B cell (primary cell): Measurements from ENCODE around the gene CACNA2D3. TPM values are rescaled to one million over a fixed set of nuclear protein-coding genes. Genes with fewer than 3 reads are reported as not detected.

ENCODE experiments used
- ATAC-seq: fragments of 200-7000 bp; cut with Tn5 transposase; one replicate; pipeline ENCODE4 v1.10.0; 2021; ENCODE audit warnings: low read depth, mild to moderate bottlenecking, moderate number of reproducible peaks, moderate library complexity
- CTCF ChIA-PET: fragments of 350-600 bp; sonication (Branson Sonifier 250); formaldehyde crosslinking; loops from one replicate; lab custom pipeline; 2021; ENCODE audit warnings: antibody characterized with exemption, inconsistent platforms; lab: Charles Lee
- POLR2A ChIA-PET: fragments of 350-600 bp; sonication (Branson Sonifier 250); formaldehyde crosslinking; loops from one replicate; lab custom pipeline; 2021; ENCODE audit warnings: antibody characterized with exemption; lab: Charles Lee
- DNase-seq: peaks from one replicate; pipeline ENCODE4 v3.0.0; 2013
- H2AFZ ChIP-seq: 2 replicates; pipeline ENCODE4 v1.6.1; 2012; ENCODE audit warnings: mild to moderate bottlenecking, low read depth, low read length; ENCODE audit not compliant: insufficient read depth, poor library complexity, severe bottlenecking
- H3K27ac ChIP-seq, 2 donors: 1 replicate in 1 of 2; 2 replicates in 1 of 2; pipeline ENCODE4 v1.5.1; 2012 to 2013; ENCODE audit warnings: low read length in 2 of 2, mild to moderate bottlenecking in 2 of 2, moderate library complexity in 1 of 2
- H3K27me3 ChIP-seq, 4 experiments: fragments of 200-600 bp in 1 of 4; sonication (generic) in 1 of 4; replicated peaks in 1 of 4; 1 replicate in 2 of 4; 2 replicates in 2 of 4; pipeline versions ENCODE4 v1.6.1 to v1.7.0; 2013 to 2016; ENCODE audit warnings: low read length in 3 of 4, mild to moderate bottlenecking in 2 of 4, mixed read lengths in 1 of 4, moderate library complexity in 1 of 4; ENCODE audit not compliant: insufficient read depth in 4 of 4, control insufficient read depth in 3 of 4; ENCODE audit errors: control extremely low read depth in 1 of 4
- H3K36me3 ChIP-seq, 2 experiments: replicated peaks in 1 of 2; 1 replicate in 1 of 2; 2 replicates in 1 of 2; pipeline versions ENCODE4 v1.6.1 to v1.7.1; 2013; ENCODE audit warnings: low read length in 1 of 2; ENCODE audit not compliant: insufficient read depth in 2 of 2, control insufficient read depth in 1 of 2; ENCODE audit errors: control extremely low read depth in 1 of 2, extremely low read depth in 1 of 2
- H3K4me1 ChIP-seq, 2 donors: fragments of 200-600 bp in 1 of 2; sonication (generic) in 1 of 2; 1 replicate in 1 of 2; 2 replicates in 1 of 2; pipeline versions ENCODE4 v1.5.1 to v1.6.1; 2013 to 2017; ENCODE audit warnings: low read length in 2 of 2; ENCODE audit not compliant: control insufficient read depth in 2 of 2, insufficient read depth in 2 of 2
- H3K4me2 ChIP-seq: replicated peaks from 2 replicates; pipeline ENCODE3; 2012; ENCODE audit warnings: mild to moderate bottlenecking, low read depth, low read length; ENCODE audit not compliant: poor library complexity, severe bottlenecking
- H3K4me3 ChIP-seq, 5 experiments: fragments of 200-600 bp in 1 of 5; sonication (generic) in 1 of 5; 1 replicate in 3 of 5; 2 replicates in 2 of 5; pipeline versions ENCODE4 v1.5.1 to v1.7.0; 2011 to 2016; ENCODE audit warnings: low read length in 4 of 5, mild to moderate bottlenecking in 4 of 5, low read depth in 2 of 5, control low read depth in 1 of 5, moderate library complexity in 1 of 5; ENCODE audit not compliant: insufficient read depth in 1 of 5; ENCODE audit errors: control extremely low read depth in 1 of 5, extremely low read depth in 1 of 5
- H3K79me2 ChIP-seq: fragments of 200-600 bp; sonication (generic); one replicate; pipeline ENCODE4 v1.6.0; 2016; ENCODE audit warnings: low read length; ENCODE audit not compliant: control insufficient read depth, insufficient read depth
- H3K9ac ChIP-seq: fragments of 200-600 bp; sonication (generic); 2 replicates; pipeline ENCODE4 v1.6.1; 2017; ENCODE audit warnings: mild to moderate bottlenecking, low read length, moderate library complexity
- H3K9me3 ChIP-seq, 3 donors: one replicate each; pipeline versions ENCODE4 v1.6.1 to v1.7.1; 2013; ENCODE audit warnings: low read length in 2 of 3; ENCODE audit not compliant: control insufficient read depth in 2 of 3, insufficient read depth in 1 of 3; ENCODE audit errors: control extremely low read depth in 1 of 3
- H4K20me1 ChIP-seq: 2 replicates; pipeline ENCODE4 v1.6.0; 2012; ENCODE audit warnings: mild to moderate bottlenecking, low read length; ENCODE audit not compliant: insufficient read depth, control insufficient read depth, poor library complexity, severe bottlenecking
- H3K27ac Mint-ChIP-seq: one replicate; pipeline ENCODE4 v1.8.0; 2021; ENCODE audit warnings: mixed read lengths
- H3K27me3 Mint-ChIP-seq: one replicate; pipeline ENCODE4 v1.8.0; 2021; ENCODE audit warnings: mixed read lengths
- H3K4me1 Mint-ChIP-seq: one replicate; pipeline ENCODE4 v1.8.0; 2021; ENCODE audit warnings: mixed read lengths
- H3K4me3 Mint-ChIP-seq: one replicate; pipeline ENCODE4 v1.8.0; 2021; ENCODE audit warnings: mixed read lengths
- H3K9me3 Mint-ChIP-seq: one replicate; pipeline ENCODE4 v1.8.0; 2022; ENCODE audit warnings: mixed read lengths; ENCODE audit not compliant: insufficient read depth
- CTCF ChIP-seq: fragments of 200-600 bp; IDR thresholded peaks from one replicate; pipeline ENCODE4 v1.8.0; 2022; ENCODE audit warnings: antibody characterized with exemption, mild to moderate bottlenecking
- EZH2 ChIP-seq: IDR thresholded peaks from 2 replicates; pipeline ENCODE4 v1.6.1; 2012; ENCODE audit warnings: borderline replicate concordance, low read depth, mild to moderate bottlenecking, moderate library complexity, low read length; ENCODE audit not compliant: insufficient read depth, poor library complexity, severe bottlenecking
- WGBS: methylation state at CpG from one replicate; pipeline ENCODE4 v1.1.5; 2013; ENCODE audit warnings: missing lambda C conversion rate; ENCODE audit not compliant: insufficient coverage; 5-methylcytosine and 5-hydroxymethylcytosine counted together
- intact Hi-C: fragments of 100-400 bp; cut with micrococcal nuclease; formaldehyde crosslinking; loops from one replicate; pipeline ENCODE4 v1.10.0; 2022
- polyA plus RNA-seq: library from polyadenylated mRNA; depleted of rRNA; stranded (reverse); fragments of >200 nt; gene quantifications from 2 replicates; pipeline ENCODE4 v1.2.3, GENCODE V29; 2012
- total RNA-seq, 2 donors: library from RNA; stranded (reverse); fragments of 120-200 nt in 1 of 2; gene quantifications; 1 replicate in 1 of 2; 2 replicates in 1 of 2; pipeline versions ENCODE4 v1.2.3 to v1.2.4, GENCODE V29; 2013 to 2022

The CACNA2D3 gene
- total and polyA plus RNA-seq, 2 donors (not counting 1 experiment from before 2014, with no cell fraction given) = not detected

GRCh38 chr3:54849360-54849759 is 727.0 kb downstream of the CACNA2D3 start:
- no peak overlapping the region for H3K4me2 ChIP-seq
- CTCF ChIA-PET = no interaction called here
- Mint-ChIP-seq H3K4me1 (no peaks in the 10 kb centered on the region), H3K4me3 (no peak overlapping the region), H3K9me3 (no peaks in the 10 kb centered on the region), H3K27ac (no peak overlapping the region), H3K27me3 (peaks cover 6% of the 10 kb centered on the region)
- no peak overlapping the region for H2AFZ ChIP-seq
- H3K27me3 ChIP-seq = no peaks in the 10 kb centered on the region
- WGBS = no CpG with 5 or more reads among the region's 4 CpGs
- no peaks in the 10 kb centered on the region for H4K20me1 ChIP-seq
- no peaks in the 10 kb centered on the region for H3K79me2 ChIP-seq
- no peak overlapping the region for H3K4me3 ChIP-seq
- ATAC-seq = no peak
- no peaks in the 10 kb centered on the region for H3K9me3 ChIP-seq
- TF ChIP-seq EZH2 (no peak), CTCF (no peak)
- no peak for DNase-seq
- POLR2A ChIA-PET = no interaction called here
- intact Hi-C loops = no loop called here
- no peak overlapping the region for H3K27ac ChIP-seq
- no peak overlapping the region for H3K9ac ChIP-seq
- no peaks in the 10 kb centered on the region for H3K4me1 ChIP-seq
- no peaks in the 10 kb centered on the region for H3K36me3 ChIP-seq

GRCh38 chr3:54850484-54851018 is 728.2 kb downstream of the CACNA2D3 start:
- intact Hi-C loops = no loop called here
- no peak overlapping the region for H3K9ac ChIP-seq
- no peak overlapping the region for H2AFZ ChIP-seq
- DNase-seq = no peak
- H4K20me1 ChIP-seq = no peaks in the 10 kb centered on the region
- TF ChIP-seq EZH2 = no peak
- no peak for TF ChIP-seq CTCF
- H3K9me3 ChIP-seq = no peaks in the 10 kb centered on the region
- WGBS = no CpG with 5 or more reads among the region's 2 CpGs
- no peak overlapping the region for H3K4me3 ChIP-seq
- Mint-ChIP-seq H3K9me3 (no peaks in the 10 kb centered on the region), H3K27ac (no peak overlapping the region), H3K27me3 (peaks cover 10% of the 10 kb centered on the region), H3K4me1 (no peaks in the 10 kb centered on the region), H3K4me3 (no peak overlapping the region)
- CTCF ChIA-PET = no interaction called here
- H3K27ac ChIP-seq = no peak overlapping the region
- H3K4me2 ChIP-seq = no peak overlapping the region
- POLR2A ChIA-PET = no interaction called here
- no peaks in the 10 kb centered on the region for H3K79me2 ChIP-seq
- no peaks in the 10 kb centered on the region for H3K4me1 ChIP-seq
- ATAC-seq = no peak
- H3K36me3 ChIP-seq = no peaks in the 10 kb centered on the region
- no peaks in the 10 kb centered on the region for H3K27me3 ChIP-seq
